ENCODE measurements around the gene KLK7. TPM values are rescaled to one million over a fixed set of nuclear protein-coding genes. Genes with fewer than 3 reads are reported as not detected.

Gene KLK7
- total RNA-seq, 1 donor from 2014 or later, result 1.3 TPM

DNA sequence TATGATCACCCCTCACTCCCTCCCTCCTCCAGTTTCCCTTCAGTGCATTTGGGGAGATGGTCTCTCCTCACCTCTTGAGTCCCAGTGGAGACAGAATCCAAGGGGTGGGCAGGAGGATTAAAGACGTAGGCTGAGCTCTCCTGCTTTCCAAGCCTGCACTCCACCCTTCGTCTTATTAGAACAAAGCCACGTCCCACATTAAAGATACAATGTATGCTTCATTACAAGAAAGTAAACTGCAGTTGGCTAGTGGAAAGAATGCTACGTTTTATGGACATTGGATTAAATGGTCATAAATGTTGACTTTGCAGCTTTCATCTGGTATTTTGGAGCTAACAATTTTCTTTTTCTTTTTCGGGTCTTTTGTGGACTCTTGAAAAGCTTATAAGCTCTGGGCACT is 44.2 kb upstream of the KLK7 start:
- peaks cover 6% of the 10 kb centered on the region for H3K4me1 Mint-ChIP-seq
- TF ChIP-seq, protein P1, sequence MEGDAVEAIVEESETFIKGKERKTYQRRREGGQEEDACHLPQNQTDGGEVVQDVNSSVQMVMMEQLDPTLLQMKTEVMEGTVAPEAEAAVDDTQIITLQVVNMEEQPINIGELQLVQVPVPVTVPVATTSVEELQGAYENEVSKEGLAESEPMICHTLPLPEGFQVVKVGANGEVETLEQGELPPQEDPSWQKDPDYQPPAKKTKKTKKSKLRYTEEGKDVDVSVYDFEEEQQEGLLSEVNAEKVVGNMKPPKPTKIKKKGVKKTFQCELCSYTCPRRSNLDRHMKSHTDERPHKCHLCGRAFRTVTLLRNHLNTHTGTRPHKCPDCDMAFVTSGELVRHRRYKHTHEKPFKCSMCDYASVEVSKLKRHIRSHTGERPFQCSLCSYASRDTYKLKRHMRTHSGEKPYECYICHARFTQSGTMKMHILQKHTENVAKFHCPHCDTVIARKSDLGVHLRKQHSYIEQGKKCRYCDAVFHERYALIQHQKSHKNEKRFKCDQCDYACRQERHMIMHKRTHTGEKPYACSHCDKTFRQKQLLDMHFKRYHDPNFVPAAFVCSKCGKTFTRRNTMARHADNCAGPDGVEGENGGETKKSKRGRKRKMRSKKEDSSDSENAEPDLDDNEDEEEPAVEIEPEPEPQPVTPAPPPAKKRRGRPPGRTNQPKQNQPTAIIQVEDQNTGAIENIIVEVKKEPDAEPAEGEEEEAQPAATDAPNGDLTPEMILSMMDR (IDR thresholded peaks at IDR 0.05; ENCODE audit: unreplicated experiment), result no peak
- no peak overlapping the region for H3K27ac Mint-ChIP-seq
- H3K4me3 Mint-ChIP-seq, result no peak overlapping the region
- H3K27me3 Mint-ChIP-seq (ENCODE audit: low read depth), result peaks cover 35% of the 10 kb centered on the region
- no peak for DNase-seq (ENCODE audit: low spot score in 2 of 2, unreplicated experiment in 2 of 2)
- H3K36me3 Mint-ChIP-seq, result no peaks in the 10 kb centered on the region
- H3K9me3 Mint-ChIP-seq, result no peaks in the 10 kb centered on the region

DNA sequence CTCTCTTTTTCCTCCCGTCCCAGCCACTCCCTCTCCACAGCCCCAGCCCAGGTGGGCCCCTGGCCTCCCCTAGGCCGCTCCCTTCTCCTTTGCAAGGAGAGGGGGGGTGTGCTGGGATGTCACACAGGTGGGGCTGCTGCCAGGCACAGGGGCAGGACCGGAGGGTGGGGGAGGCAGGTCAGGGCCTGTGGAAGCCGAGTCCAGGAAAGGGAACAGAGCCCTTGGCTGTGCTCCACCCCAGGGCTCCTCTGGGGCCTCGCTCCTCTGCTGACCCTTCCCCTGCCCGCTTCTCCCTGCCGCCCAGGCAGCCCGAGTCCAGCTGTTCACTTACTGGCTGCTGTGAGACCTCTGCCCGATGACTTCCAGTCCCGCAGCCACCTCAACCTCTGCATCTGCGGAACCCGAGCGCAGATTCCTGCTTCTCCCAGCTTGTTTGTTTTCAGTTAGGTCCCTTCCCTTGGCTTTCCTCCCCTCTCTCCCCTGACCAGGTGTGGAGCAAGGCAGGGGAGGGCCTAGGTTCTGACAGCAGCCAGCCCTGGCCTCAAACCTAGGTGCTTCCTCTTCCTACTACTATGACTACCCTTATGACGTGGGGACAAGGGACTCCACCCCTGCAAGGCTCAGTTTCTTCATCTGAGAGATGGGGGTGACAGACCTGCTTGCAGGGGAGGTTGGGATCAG is 43.5 kb upstream of the KLK7 start:
- no peak overlapping the region for H3K27ac Mint-ChIP-seq
- no peaks in the 10 kb centered on the region for H3K36me3 Mint-ChIP-seq
- DNase-seq (ENCODE audit: low spot score in 2 of 2, unreplicated experiment in 2 of 2), result no peak

DNA sequence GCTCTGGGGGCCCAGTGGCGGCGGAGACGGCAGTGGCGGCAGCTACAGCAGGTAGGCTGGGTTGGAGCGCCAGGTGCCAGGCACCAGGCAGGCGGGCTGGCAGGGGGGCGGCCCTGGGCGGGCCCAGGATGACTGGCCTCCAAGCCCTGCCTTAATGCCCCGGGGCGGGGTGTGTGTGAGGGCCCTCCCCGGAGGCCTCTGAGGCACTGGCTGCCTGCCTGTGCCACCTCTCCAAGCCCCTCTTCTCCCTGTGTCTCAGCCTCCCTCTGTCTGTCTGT is 42.8 kb upstream of the KLK7 start, which contains the start of gene KLK11:
TSS of gene KLK11 (minus strand) at position 63 of the 278 bp plus-strand sequence. CDS start 985 bp downstream, outside the sequence.
- Mint-ChIP-seq H3K4me1 (peaks cover 6% of the 10 kb centered on the region), H3K4me3 (no peak within 1 kb of the TSS), H3K27me3 (ENCODE audit: low read depth) (peaks cover 45% of the 10 kb centered on the region), H3K9me3 (no peaks in the 10 kb centered on the region), H3K36me3 (no peaks in the 10 kb centered on the region), H3K27ac (no peak within 1 kb of the TSS)
- TF ChIP-seq, protein P1 (IDR thresholded peaks at IDR 0.05; ENCODE audit: unreplicated experiment), result no peak
- DNase-seq (ENCODE audit: low spot score in 2 of 2, unreplicated experiment in 2 of 2), result no peak

More for the DNA sequence above, 43.5 kb upstream of the KLK7 start:
- Mint-ChIP-seq H3K4me3 (no peak overlapping the region), H3K4me1 (peaks cover 6% of the 10 kb centered on the region), H3K27me3 (ENCODE audit: low read depth) (peaks cover 42% of the 10 kb centered on the region), H3K9me3 (no peaks in the 10 kb centered on the region)
- TF ChIP-seq, protein P1 (IDR thresholded peaks at IDR 0.05; ENCODE audit: unreplicated experiment), result no peak

DNA sequence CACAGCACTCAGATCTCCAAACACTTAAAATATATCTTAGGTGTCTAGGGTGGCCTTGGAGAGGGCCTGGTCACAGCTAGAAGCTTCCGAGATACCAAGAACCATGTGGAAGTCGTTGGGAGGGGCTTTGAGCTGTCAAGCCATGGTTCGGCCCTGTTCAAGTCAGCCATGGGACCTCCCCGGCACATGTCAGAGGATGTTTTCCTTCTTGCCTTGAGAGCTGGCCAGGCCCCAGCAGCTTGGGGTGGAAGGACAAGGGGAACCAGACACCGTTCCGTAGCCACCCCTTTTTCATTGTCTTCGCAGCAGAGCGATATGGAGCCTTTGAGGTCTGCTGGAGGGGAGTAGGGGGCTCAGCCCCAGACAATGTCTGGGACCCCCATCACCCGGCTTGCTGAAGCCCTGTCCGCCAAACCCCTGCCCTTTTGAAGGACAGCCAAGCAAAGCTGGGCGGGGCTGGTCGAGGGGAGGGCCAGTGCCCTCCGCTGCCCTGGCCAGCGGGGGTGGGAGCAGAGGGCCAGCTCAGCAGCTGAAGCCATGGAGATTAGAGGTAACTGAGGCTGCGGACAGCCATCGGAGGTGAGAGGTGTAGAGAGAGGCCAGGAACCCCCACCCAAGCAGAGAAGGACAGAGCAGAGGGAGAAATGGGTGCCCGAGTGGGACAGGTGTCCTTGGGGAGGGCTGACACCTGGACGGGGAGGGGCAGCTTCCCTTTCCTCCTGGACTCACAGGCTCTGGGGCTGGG is 42.3 kb upstream of the KLK7 start:
- Mint-ChIP-seq H3K27me3 (ENCODE audit: low read depth) (peaks cover 49% of the 10 kb centered on the region), H3K4me1 (peaks cover 8% of the 10 kb centered on the region), H3K27ac (no peak overlapping the region), H3K4me3 (no peak overlapping the region), H3K9me3 (no peaks in the 10 kb centered on the region), H3K36me3 (no peaks in the 10 kb centered on the region)
- no peak for DNase-seq (ENCODE audit: low spot score in 2 of 2, unreplicated experiment in 2 of 2)
- TF ChIP-seq, protein P1 (IDR thresholded peaks at IDR 0.05; ENCODE audit: unreplicated experiment), result no peak

DNA sequence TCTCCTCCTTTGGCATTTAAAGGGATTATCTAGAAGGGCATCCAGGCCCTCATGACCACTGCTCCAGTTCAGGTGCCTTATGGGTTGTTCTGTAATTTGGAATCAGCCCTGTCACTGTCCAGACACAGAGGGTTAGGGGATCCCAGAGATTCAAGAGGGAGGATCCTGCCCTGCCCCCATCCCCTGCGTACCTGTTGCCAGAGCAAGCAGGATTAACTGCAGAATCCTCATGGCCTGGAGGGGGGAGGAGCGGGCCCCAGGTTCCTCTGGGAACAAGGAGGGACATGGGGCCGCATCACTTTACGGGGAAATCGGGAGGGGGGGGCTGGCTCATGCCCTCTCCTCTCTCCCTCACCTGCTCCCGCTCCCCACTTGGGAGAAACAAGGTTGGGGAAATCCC is 41.7 kb upstream of the KLK7 start:
- no peaks in the 10 kb centered on the region for H3K36me3 Mint-ChIP-seq
- no peak for DNase-seq (ENCODE audit: low spot score in 2 of 2, unreplicated experiment in 2 of 2)
- H3K4me3 Mint-ChIP-seq, result no peak overlapping the region
- H3K9me3 Mint-ChIP-seq, result no peaks in the 10 kb centered on the region
- TF ChIP-seq, protein P1 (IDR thresholded peaks at IDR 0.05; ENCODE audit: unreplicated experiment), result no peak
- peaks cover 8% of the 10 kb centered on the region for H3K4me1 Mint-ChIP-seq
- H3K27ac Mint-ChIP-seq, result no peak overlapping the region
- peaks cover 54% of the 10 kb centered on the region for H3K27me3 Mint-ChIP-seq (ENCODE audit: low read depth)

Data from mesothelial cell of epicardium (in vitro differentiated cells).